GM23338 (cell line): ENCODE data around the gene KDM4F. TPM values are rescaled to one million over a fixed set of nuclear protein-coding genes. Genes with fewer than 3 reads are reported as not detected.

Experiments
- ATAC-seq: fragments of 200-7000 bp; cut with Tn5 transposase; 3 replicates; pipeline ENCODE4 v1.9.1; 2020
- DNase-seq: peaks from one replicate; pipeline ENCODE4 v3.0.0-alpha.2; 2015; ENCODE audit warnings: low spot score
- H2AFZ ChIP-seq: fragments of 200-600 bp; sonication (generic); 2 replicates; pipeline ENCODE4 v1.8.0; 2016; ENCODE audit warnings: antibody characterized with exemption, mild to moderate bottlenecking, moderate library complexity
- H3F3A ChIP-seq: fragments of 200-600 bp; sonication (generic); replicated peaks from 2 replicates; pipeline ENCODE4 v1.8.0; 2017; ENCODE audit warnings: antibody characterized with exemption, mixed run types, low read depth
- H3K27ac ChIP-seq: fragments of 200-600 bp; sonication (generic); 2 replicates; pipeline ENCODE4 v1.6.1; 2016; ENCODE audit warnings: low read depth
- H3K27me3 ChIP-seq: fragments of 200-600 bp; sonication (generic); 2 replicates; pipeline ENCODE4 v1.8.0; 2016; ENCODE audit warnings: mild to moderate bottlenecking, mixed run types, moderate library complexity; ENCODE audit not compliant: insufficient read depth
- H3K36me3 ChIP-seq: fragments of 200-600 bp; sonication (generic); 2 replicates; pipeline ENCODE4 v1.8.0; 2016; ENCODE audit warnings: mild to moderate bottlenecking; ENCODE audit not compliant: insufficient read depth
- H3K4me1 ChIP-seq: fragments of 200-600 bp; sonication (generic); 2 replicates; pipeline ENCODE4 v1.8.0; 2016; ENCODE audit warnings: mild to moderate bottlenecking, moderate library complexity; ENCODE audit not compliant: insufficient read depth
- H3K4me2 ChIP-seq: fragments of 200-600 bp; sonication (generic); 2 replicates; pipeline ENCODE4 v1.7.1; 2017; ENCODE audit warnings: mixed run types
- H3K4me3 ChIP-seq: fragments of 200-600 bp; sonication (generic); 2 replicates; pipeline ENCODE4 v1.6.1; 2016; ENCODE audit warnings: mixed run types
- H3K79me2 ChIP-seq: fragments of 200-600 bp; sonication (generic); replicated peaks from 2 replicates; pipeline ENCODE4 v1.8.0; 2017; ENCODE audit warnings: mild to moderate bottlenecking; ENCODE audit not compliant: insufficient read depth
- H3K9me2 ChIP-seq: fragments of 200-600 bp; sonication (generic); 2 replicates; pipeline ENCODE4 v1.8.0; 2017; ENCODE audit not compliant: insufficient read depth
- H4K20me1 ChIP-seq: fragments of 200-600 bp; sonication (generic); replicated peaks from 2 replicates; pipeline ENCODE4 v1.8.0; 2017; ENCODE audit warnings: mild to moderate bottlenecking; ENCODE audit not compliant: insufficient read depth
- H3K27ac Mint-ChIP-seq: 2 replicates; pipeline ENCODE4 v1.8.0; 2020; ENCODE audit warnings: inconsistent platforms, mild to moderate bottlenecking, moderate library complexity, mixed read lengths
- H3K27me3 Mint-ChIP-seq: 3 replicates; pipeline ENCODE4 v1.8.0; 2022; ENCODE audit warnings: low read depth, mild to moderate bottlenecking, moderate library complexity, mixed read lengths, inconsistent platforms; ENCODE audit not compliant: insufficient read depth, poor library complexity
- H3K36me3 Mint-ChIP-seq: 3 replicates; pipeline ENCODE4 v1.8.0; 2021; ENCODE audit warnings: low read depth, mild to moderate bottlenecking, inconsistent platforms, moderate library complexity, mixed read lengths
- H3K4me1 Mint-ChIP-seq: 3 replicates; pipeline ENCODE4 v1.8.0; 2020; ENCODE audit warnings: mild to moderate bottlenecking, inconsistent platforms, mixed read lengths
- H3K4me3 Mint-ChIP-seq: 3 replicates; pipeline ENCODE4 v1.8.0; 2021; ENCODE audit warnings: moderate library complexity, mild to moderate bottlenecking, inconsistent platforms, mixed read lengths
- H3K9me3 Mint-ChIP-seq: 3 replicates; pipeline ENCODE4 v1.8.0; 2020; ENCODE audit warnings: moderate library complexity, mild to moderate bottlenecking, inconsistent platforms, mixed read lengths
- CREB1 ChIP-seq: fragments of 250-450 bp; sonication (Bioruptor Pico); IDR thresholded peaks from 2 replicates; pipeline ENCODE4 v1.5.0; 2020; ENCODE audit warnings: low read depth, mild to moderate bottlenecking, moderate library complexity
- CTCF ChIP-seq, 2 experiments: fragments of 200-600 bp in 1 of 2; sonication (generic) in 1 of 2; conservative IDR thresholded peaks; 2 replicates each; pipeline versions ENCODE4 v1.5.1 to v1.6.1; 2016 to 2017; ENCODE audit warnings: antibody characterized with exemption in 2 of 2, low read depth in 2 of 2, mild to moderate bottlenecking in 2 of 2, moderate library complexity in 1 of 2
- ETS1 ChIP-seq: IDR thresholded peaks from 2 replicates; pipeline ENCODE4 v1.6.1; 2016; ENCODE audit warnings: antibody characterized with exemption
- EZH2 ChIP-seq: fragments of 200-600 bp; sonication (generic); IDR thresholded peaks from one replicate; pipeline ENCODE4 v1.8.0; 2017; ENCODE audit warnings: antibody characterized with exemption, mild to moderate bottlenecking, low read depth; ENCODE audit not compliant: unreplicated experiment
- EZH2phosphoT487 ChIP-seq: fragments of 200-600 bp; sonication (generic); IDR thresholded peaks from one replicate; pipeline ENCODE4 v1.8.1; 2018; ENCODE audit warnings: antibody characterized with exemption; ENCODE audit not compliant: unreplicated experiment
- JUNB ChIP-seq: IDR thresholded peaks from one replicate; pipeline ENCODE4 v1.6.1; 2016; ENCODE audit warnings: antibody characterized with exemption; ENCODE audit not compliant: unreplicated experiment
- NANOG ChIP-seq: IDR thresholded peaks from 2 replicates; pipeline ENCODE4 v1.6.1; 2016; ENCODE audit warnings: antibody characterized with exemption, borderline replicate concordance
- POLR2AphosphoS5 ChIP-seq: IDR thresholded peaks from 2 replicates; pipeline ENCODE4 v1.6.1; 2016; ENCODE audit warnings: antibody characterized with exemption, low read depth
- REST ChIP-seq: IDR thresholded peaks from one replicate; pipeline ENCODE4 v1.6.1; 2018; ENCODE audit warnings: antibody characterized with exemption; ENCODE audit not compliant: unreplicated experiment
- STAT1 ChIP-seq: IDR thresholded peaks from one replicate; pipeline ENCODE4 v1.6.1; 2016; ENCODE audit warnings: antibody characterized with exemption; ENCODE audit not compliant: unreplicated experiment
- ZNF114 ChIP-seq: fragments of 250-450 bp; sonication (Bioruptor Pico); IDR thresholded peaks from 2 replicates; pipeline ENCODE4 v1.5.0; 2020; ENCODE audit warnings: mild to moderate bottlenecking, moderate library complexity
- ZNF331 ChIP-seq: fragments of 250-450 bp; sonication (Bioruptor Pico); IDR thresholded peaks from 2 replicates; pipeline ENCODE4 v1.5.0; 2020; ENCODE audit warnings: low read depth, mild to moderate bottlenecking, moderate library complexity
- ZNF462 ChIP-seq: fragments of 250-450 bp; sonication (Bioruptor Pico); IDR thresholded peaks from 2 replicates; pipeline ENCODE4 v1.5.0; 2020; ENCODE audit warnings: mild to moderate bottlenecking, moderate library complexity
- polyA plus RNA-seq: library from polyadenylated mRNA; unstranded; fragments of >200 nt; fragmentation: Nextera tagmentation; extraction: Ambion mirVana; gene quantifications from 2 replicates; pipeline ENCODE4 v1.2.1, GENCODE V29; 2016
- total RNA-seq: library from RNA; depleted of rRNA; stranded (reverse); fragments of >200 nt; shearing (Covaris generic); gene quantifications from 2 replicates; pipeline ENCODE4 v1.2.3, GENCODE V29; 2014

Gene KDM4F
- total and polyA plus RNA-seq, 2 experiments from 2014 or later, result not detected

GRCh38 chr11:95066716-95067038 lies 17.5 kb downstream of the KDM4F start, which contains the start of gene SRSF8:
SRSF8 (plus strand) TSS chr11:95066919; CDS start chr11:95067227, 308 bp downstream.
- peak within 1 kb of the TSS; percentile 60; the same call in 1 of the 2 replicates for H3K27ac ChIP-seq
- H2AFZ ChIP-seq, result peak within 1 kb of the TSS; percentile 76; the same call in 1 of the 2 replicates
- ATAC-seq (peak; percentile 57; the same call in 1 of the 3 replicates), DNase-seq (no peak)
- H3F3A ChIP-seq, result peaks cover 6% of the 10 kb centered on the region
- peak within 1 kb of the TSS; percentile 87 for H3K4me2 ChIP-seq
- H3K9me3 Mint-ChIP-seq, result no peaks in the 10 kb centered on the region; the same call in 2 of the 3 replicates
- H3K9me2 ChIP-seq, result no peaks in the 10 kb centered on the region
- no peaks in the 10 kb centered on the region for H3K36me3 ChIP-seq
- H3K4me1 ChIP-seq, result peaks cover 10% of the 10 kb centered on the region
- no peaks in the 10 kb centered on the region for H3K27me3 ChIP-seq
- TF ChIP-seq NANOG (no peak), CTCF (conservative IDR thresholded peaks at IDR 0.05; ENCODE audit: low read depth in 2 of 2) (no peak), STAT1 (no peak), EZH2phosphoT487 (no peak), POLR2AphosphoS5 (no peak), JUNB (no peak), ZNF114 (no peak), REST (no peak), ZNF462 (CRISPR knock-in tag) (no peak), CREB1 (CRISPR knock-in tag) (no peak), ETS1 (no peak), ZNF331 (CRISPR knock-in tag) (no peak), EZH2 (no peak)
- peaks cover 13% of the 10 kb centered on the region for H3K27me3 Mint-ChIP-seq
- peaks cover 9% of the 10 kb centered on the region; the same call in 1 of the 3 replicates for H3K36me3 Mint-ChIP-seq
- peak within 1 kb of the TSS; percentile 94 for H3K4me3 Mint-ChIP-seq
- H3K4me3 ChIP-seq, result peak within 1 kb of the TSS; percentile 86
- peaks cover 8% of the 10 kb centered on the region; the same call in 1 of the 2 replicates for H3K79me2 ChIP-seq
- peak within 1 kb of the TSS; percentile 93 for H3K27ac Mint-ChIP-seq
- H3K4me1 Mint-ChIP-seq, result peaks cover 11% of the 10 kb centered on the region
- H4K20me1 ChIP-seq, result no peaks in the 10 kb centered on the region
